T follicular helper cell (primary cell): ENCODE results near the gene PPM1L.

Experiments
- DNase-seq: peaks from one replicate; pipeline ENCODE4 v3.0.0-alpha.2; 2020; ENCODE audit warnings: low read depth

PPM1L gene

GRCh38 chr3:161042023-161042501 lies 286.0 kb downstream of the PPM1L start:
- no peak for DNase-seq

GRCh38 chr3:161043336-161044035 lies 287.5 kb downstream of the PPM1L start:
- no peak for DNase-seq

- no peak for DNase-seq
These were observed 293.7 kb downstream of the PPM1L start for GRCh38 chr3:161049683-161050248.

- DNase-seq: no peak
These were observed 294.9 kb downstream of the PPM1L start for GRCh38 chr3:161050935-161051334.

- no peak for DNase-seq
These were observed 295.8 kb downstream of the PPM1L start for GRCh38 chr3:161051856-161052255.

GRCh38 chr3:161054860-161055604 lies 299.0 kb downstream of the PPM1L start:
- DNase-seq: no peak

- no peak for DNase-seq
These were observed 308.4 kb downstream of the PPM1L start for GRCh38 chr3:161064413-161064812.

- no peak for DNase-seq
These were observed 310.9 kb downstream of the PPM1L start for GRCh38 chr3:161066930-161067329.

GRCh38 chr3:161067335-161067734 lies 311.3 kb downstream of the PPM1L start:
- DNase-seq: no peak

GRCh38 chr3:161069511-161070251 lies 313.6 kb downstream of the PPM1L start:
- DNase-seq: no peak

GRCh38 chr3:161070252-161070930 lies 314.4 kb downstream of the PPM1L start:
- no peak for DNase-seq

GRCh38 chr3:161070980-161071663 lies 315.1 kb downstream of the PPM1L start:
- no peak for DNase-seq

GRCh38 chr3:161072211-161072621 lies 316.2 kb downstream of the PPM1L start:
- DNase-seq: no peak

- DNase-seq: no peak
These were observed 316.7 kb downstream of the PPM1L start for GRCh38 chr3:161072751-161073150.

- DNase-seq: no peak
These were observed 317.1 kb downstream of the PPM1L start for GRCh38 chr3:161073181-161073580.

- no peak for DNase-seq
These were observed 325.6 kb downstream of the PPM1L start for GRCh38 chr3:161081633-161082032.

GRCh38 chr3:161082063-161082462 lies 326.0 kb downstream of the PPM1L start:
- DNase-seq: no peak

GRCh38 chr3:161083131-161083530 lies 327.1 kb downstream of the PPM1L start:
- DNase-seq: no peak

GRCh38 chr3:161084277-161084676 lies 328.2 kb downstream of the PPM1L start:
- no peak for DNase-seq

GRCh38 chr3:161093895-161094294 lies 337.9 kb downstream of the PPM1L start:
- no peak for DNase-seq

- no peak for DNase-seq
These were observed 340.8 kb downstream of the PPM1L start for GRCh38 chr3:161096771-161097367.
